OCI-M1 (cell line): ENCODE results near the gene DARS2.

ENCODE experiments used
- DNase-seq: peaks from one replicate; lab custom pipeline; 2025; lab: John Stamatoyannopoulos, UW

Gene DARS2

GRCh38 chr1:173887627-173888026 is 63.2 kb downstream of the DARS2 start:
- DNase-seq: no peak

GRCh38 chr1:173888749-173889148 is 64.3 kb downstream of the DARS2 start:
- DNase-seq: no peak

- no peak for DNase-seq
Measured at GRCh38 chr1:173889885-173890284, 65.4 kb downstream of the DARS2 start.

- no peak for DNase-seq
Measured at GRCh38 chr1:173893611-173894010, 69.1 kb downstream of the DARS2 start.

GRCh38 chr1:173894189-173894588 is 69.7 kb downstream of the DARS2 start:
- no peak for DNase-seq

GRCh38 chr1:173900427-173900826 is 76.0 kb downstream of the DARS2 start:
- no peak for DNase-seq

GRCh38 chr1:173900992-173901391 is 76.5 kb downstream of the DARS2 start:
- no peak for DNase-seq

GRCh38 chr1:173903827-173904531 is 79.5 kb downstream of the DARS2 start:
- DNase-seq: no peak
